GM12864 (cell line): ENCODE measurements around the gene CLCN6.

Experiments
- DNase-seq: peaks from one replicate; pipeline ENCODE4 v3.0.0-alpha.2; 2011; ENCODE audit warnings: low read depth
- H3K4me3 ChIP-seq: 2 replicates; pipeline ENCODE4 v1.5.1; 2011; ENCODE audit warnings: mild to moderate bottlenecking, low read depth, low read length, control low read depth
- TF ChIP-seq, protein P1 (sequence below): IDR thresholded peaks from 2 replicates; pipeline ENCODE4 v1.5.1; 2011; ENCODE audit warnings: low read depth, mild to moderate bottlenecking, moderate library complexity, low read length, control low read depth, inconsistent platforms; ENCODE audit errors: missing control alignments

CLCN6 gene

DNA sequence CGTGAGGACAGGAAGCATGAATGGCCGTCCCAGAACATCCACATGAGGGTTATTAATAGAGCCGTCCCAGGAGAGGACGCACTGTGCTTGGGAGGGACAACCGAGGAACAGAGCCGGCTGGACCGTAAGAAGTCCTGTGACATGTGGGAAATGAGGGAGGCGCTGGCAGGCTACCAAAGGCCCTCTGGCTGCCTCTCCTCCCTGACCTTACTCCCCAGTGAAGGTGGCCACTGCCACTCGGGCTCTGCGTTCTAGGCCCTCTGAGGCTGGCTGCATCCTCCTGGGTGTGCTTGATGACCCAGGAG is 68.2 kb downstream of the CLCN6 start:
- DNase-seq = no peak
- H3K4me3 ChIP-seq = no peak overlapping the region
- TF ChIP-seq, protein P1, sequence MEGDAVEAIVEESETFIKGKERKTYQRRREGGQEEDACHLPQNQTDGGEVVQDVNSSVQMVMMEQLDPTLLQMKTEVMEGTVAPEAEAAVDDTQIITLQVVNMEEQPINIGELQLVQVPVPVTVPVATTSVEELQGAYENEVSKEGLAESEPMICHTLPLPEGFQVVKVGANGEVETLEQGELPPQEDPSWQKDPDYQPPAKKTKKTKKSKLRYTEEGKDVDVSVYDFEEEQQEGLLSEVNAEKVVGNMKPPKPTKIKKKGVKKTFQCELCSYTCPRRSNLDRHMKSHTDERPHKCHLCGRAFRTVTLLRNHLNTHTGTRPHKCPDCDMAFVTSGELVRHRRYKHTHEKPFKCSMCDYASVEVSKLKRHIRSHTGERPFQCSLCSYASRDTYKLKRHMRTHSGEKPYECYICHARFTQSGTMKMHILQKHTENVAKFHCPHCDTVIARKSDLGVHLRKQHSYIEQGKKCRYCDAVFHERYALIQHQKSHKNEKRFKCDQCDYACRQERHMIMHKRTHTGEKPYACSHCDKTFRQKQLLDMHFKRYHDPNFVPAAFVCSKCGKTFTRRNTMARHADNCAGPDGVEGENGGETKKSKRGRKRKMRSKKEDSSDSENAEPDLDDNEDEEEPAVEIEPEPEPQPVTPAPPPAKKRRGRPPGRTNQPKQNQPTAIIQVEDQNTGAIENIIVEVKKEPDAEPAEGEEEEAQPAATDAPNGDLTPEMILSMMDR = no peak

DNA sequence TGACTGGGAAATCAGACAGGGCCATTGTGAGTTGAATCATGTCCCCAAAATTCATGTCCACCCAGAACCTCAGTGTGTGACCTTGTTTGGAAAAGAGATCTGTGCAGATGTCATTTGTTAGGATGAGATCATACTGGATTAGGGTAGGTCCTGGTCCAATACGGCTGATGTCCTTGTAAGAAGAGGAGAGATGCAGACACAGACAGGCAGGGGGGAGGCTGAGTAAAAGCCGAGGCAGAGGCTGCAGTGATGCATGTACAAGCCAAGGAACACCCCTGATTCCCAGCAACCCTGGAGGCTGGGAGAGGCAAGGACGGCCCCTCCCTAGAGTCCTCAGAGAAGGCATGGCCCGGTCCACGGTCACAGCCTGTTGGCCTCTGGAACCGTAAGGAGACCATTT is 68.6 kb downstream of the CLCN6 start:
- no peak for DNase-seq
- no peak overlapping the region for H3K4me3 ChIP-seq
- TF ChIP-seq, protein P1 = no peak

DNA sequence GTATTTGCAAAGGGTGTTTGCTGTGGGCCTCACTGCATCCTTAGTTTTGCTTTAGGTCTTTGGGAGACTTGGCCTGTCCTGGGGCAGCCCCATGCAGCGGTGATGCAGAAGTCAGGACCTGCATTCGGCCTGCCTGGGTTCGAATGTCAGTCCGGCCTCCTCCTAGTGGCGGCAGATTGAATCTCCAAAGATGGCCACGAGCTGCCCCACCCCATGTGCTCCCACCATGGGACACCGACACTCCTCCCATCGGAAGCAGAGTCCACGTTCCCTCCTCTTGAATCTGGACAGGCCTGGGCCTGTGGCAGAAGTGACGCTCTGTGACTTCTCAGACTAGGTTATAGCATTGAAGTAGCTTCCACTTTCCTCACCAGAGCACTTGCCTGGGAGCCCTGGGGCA is 69.1 kb downstream of the CLCN6 start:
- H3K4me3 ChIP-seq = no peak overlapping the region
- TF ChIP-seq, protein P1 = no peak
- no peak for DNase-seq

DNA sequence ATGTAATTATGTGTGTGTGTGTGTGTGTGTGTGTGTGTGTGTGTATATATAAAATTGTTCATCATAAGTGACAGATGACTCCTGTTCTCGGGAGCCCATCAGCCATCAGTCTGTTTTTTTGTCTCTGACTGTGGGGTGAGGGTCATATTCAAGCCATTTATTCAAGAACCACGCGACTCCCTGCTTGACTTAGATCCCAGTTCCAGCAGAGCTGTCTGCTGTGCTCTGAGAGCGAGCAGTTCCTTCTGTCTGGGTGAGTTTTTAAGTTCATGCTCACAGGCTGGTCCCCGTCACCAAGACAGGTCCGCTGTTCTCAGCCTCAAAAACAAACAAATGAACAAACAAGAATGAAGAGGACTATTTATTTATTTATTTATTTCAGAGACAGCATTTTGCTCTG is 71.1 kb downstream of the CLCN6 start:
- TF ChIP-seq, protein P1 = no peak
- no peak overlapping the region for H3K4me3 ChIP-seq
- no peak for DNase-seq

DNA sequence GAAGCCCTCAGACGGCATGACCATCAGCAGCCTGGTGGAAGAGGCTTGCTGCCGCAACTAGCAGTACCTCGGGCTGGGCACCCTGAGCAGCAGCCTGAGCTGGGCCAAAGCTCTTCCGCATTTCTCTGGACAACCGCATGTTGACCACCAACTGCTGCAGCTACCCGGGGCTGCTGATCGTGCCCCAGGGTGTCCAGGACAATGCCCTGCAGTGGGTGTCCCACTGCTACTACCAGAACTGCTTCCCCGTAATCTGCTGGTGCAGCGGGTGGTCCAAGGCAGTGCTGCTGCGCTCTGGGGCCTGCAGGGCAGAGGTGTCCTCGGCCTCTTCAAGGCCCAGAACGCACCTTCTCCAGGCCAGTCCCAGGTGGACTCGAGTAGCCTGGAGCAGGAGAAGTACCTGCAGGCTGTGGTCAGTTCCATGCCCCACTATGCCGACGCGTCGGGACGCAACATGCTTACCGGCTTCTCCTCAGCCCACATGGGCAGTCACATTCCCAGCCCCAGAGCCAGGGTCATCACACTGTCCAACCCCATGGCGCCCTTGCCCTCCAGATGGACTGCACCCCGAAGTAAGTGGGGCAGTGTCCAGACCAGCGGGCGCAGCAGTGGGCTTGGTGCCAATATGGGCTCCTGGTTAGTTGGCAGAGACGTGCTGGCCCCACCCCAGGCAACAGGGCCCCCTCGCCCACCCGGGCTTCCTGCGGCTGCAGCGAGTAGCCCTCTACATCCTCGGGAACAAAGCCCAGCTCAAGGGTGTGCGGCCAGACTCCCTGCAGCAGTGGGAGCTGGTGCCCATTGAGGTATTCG is 72.3 kb downstream of the CLCN6 start:
- no peak for DNase-seq
- no peak overlapping the region for H3K4me3 ChIP-seq
- TF ChIP-seq, protein P1 = no peak

DNA sequence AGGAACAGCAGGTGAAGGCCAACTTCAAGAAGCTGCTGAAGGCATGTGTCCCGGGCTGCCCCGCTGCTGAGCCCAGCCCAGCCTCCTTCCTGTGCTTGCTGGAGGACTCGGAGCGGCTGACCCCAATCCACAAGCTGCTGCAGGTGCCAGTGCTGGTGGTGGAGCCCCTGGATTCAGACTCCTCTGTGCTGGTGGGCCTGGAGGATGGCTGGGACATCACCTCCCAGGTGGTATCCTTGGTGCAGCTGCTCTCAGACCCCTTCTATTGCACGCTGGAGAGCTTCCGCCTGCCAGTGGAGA is 72.8 kb downstream of the CLCN6 start:
- TF ChIP-seq, protein P1 = no peak
- H3K4me3 ChIP-seq = no peak overlapping the region
- DNase-seq = no peak
